B cell (primary cell): Measurements from ENCODE around the gene ELFN1. TPM values are rescaled to one million over a fixed set of nuclear protein-coding genes. Genes with fewer than 3 reads are reported as not detected.

Experiments used
- ATAC-seq: fragments of 200-7000 bp; cut with Tn5 transposase; one replicate; pipeline ENCODE4 v1.10.0; 2021; ENCODE audit warnings: low read depth, mild to moderate bottlenecking, moderate number of reproducible peaks, moderate library complexity
- CTCF ChIA-PET: fragments of 350-600 bp; sonication (Branson Sonifier 250); formaldehyde crosslinking; loops from one replicate; lab custom pipeline; 2021; ENCODE audit warnings: antibody characterized with exemption, inconsistent platforms; lab: Charles Lee
- POLR2A ChIA-PET: fragments of 350-600 bp; sonication (Branson Sonifier 250); formaldehyde crosslinking; loops from one replicate; lab custom pipeline; 2021; ENCODE audit warnings: antibody characterized with exemption; lab: Charles Lee
- DNase-seq: peaks from one replicate; pipeline ENCODE4 v3.0.0; 2013
- H2AFZ ChIP-seq: 2 replicates; pipeline ENCODE4 v1.6.1; 2012; ENCODE audit warnings: mild to moderate bottlenecking, low read depth, low read length; ENCODE audit not compliant: insufficient read depth, poor library complexity, severe bottlenecking
- H3K27ac ChIP-seq, 2 donors: 1 replicate in 1 of 2; 2 replicates in 1 of 2; pipeline ENCODE4 v1.5.1; 2012 to 2013; ENCODE audit warnings: low read length in 2 of 2, mild to moderate bottlenecking in 2 of 2, moderate library complexity in 1 of 2
- H3K27me3 ChIP-seq, 4 experiments: fragments of 200-600 bp in 1 of 4; sonication (generic) in 1 of 4; replicated peaks in 1 of 4; 1 replicate in 2 of 4; 2 replicates in 2 of 4; pipeline versions ENCODE4 v1.6.1 to v1.7.0; 2013 to 2016; ENCODE audit warnings: low read length in 3 of 4, mild to moderate bottlenecking in 2 of 4, mixed read lengths in 1 of 4, moderate library complexity in 1 of 4; ENCODE audit not compliant: insufficient read depth in 4 of 4, control insufficient read depth in 3 of 4; ENCODE audit errors: control extremely low read depth in 1 of 4
- H3K36me3 ChIP-seq, 2 experiments: replicated peaks in 1 of 2; 1 replicate in 1 of 2; 2 replicates in 1 of 2; pipeline versions ENCODE4 v1.6.1 to v1.7.1; 2013; ENCODE audit warnings: low read length in 1 of 2; ENCODE audit not compliant: insufficient read depth in 2 of 2, control insufficient read depth in 1 of 2; ENCODE audit errors: control extremely low read depth in 1 of 2, extremely low read depth in 1 of 2
- H3K4me1 ChIP-seq, 2 donors: fragments of 200-600 bp in 1 of 2; sonication (generic) in 1 of 2; 1 replicate in 1 of 2; 2 replicates in 1 of 2; pipeline versions ENCODE4 v1.5.1 to v1.6.1; 2013 to 2017; ENCODE audit warnings: low read length in 2 of 2; ENCODE audit not compliant: control insufficient read depth in 2 of 2, insufficient read depth in 2 of 2
- H3K4me2 ChIP-seq: replicated peaks from 2 replicates; pipeline ENCODE3; 2012; ENCODE audit warnings: mild to moderate bottlenecking, low read depth, low read length; ENCODE audit not compliant: poor library complexity, severe bottlenecking
- H3K4me3 ChIP-seq, 5 experiments: fragments of 200-600 bp in 1 of 5; sonication (generic) in 1 of 5; 1 replicate in 3 of 5; 2 replicates in 2 of 5; pipeline versions ENCODE4 v1.5.1 to v1.7.0; 2011 to 2016; ENCODE audit warnings: low read length in 4 of 5, mild to moderate bottlenecking in 4 of 5, low read depth in 2 of 5, control low read depth in 1 of 5, moderate library complexity in 1 of 5; ENCODE audit not compliant: insufficient read depth in 1 of 5; ENCODE audit errors: control extremely low read depth in 1 of 5, extremely low read depth in 1 of 5
- H3K79me2 ChIP-seq: fragments of 200-600 bp; sonication (generic); one replicate; pipeline ENCODE4 v1.6.0; 2016; ENCODE audit warnings: low read length; ENCODE audit not compliant: control insufficient read depth, insufficient read depth
- H3K9ac ChIP-seq: fragments of 200-600 bp; sonication (generic); 2 replicates; pipeline ENCODE4 v1.6.1; 2017; ENCODE audit warnings: mild to moderate bottlenecking, low read length, moderate library complexity
- H3K9me3 ChIP-seq, 3 donors: one replicate each; pipeline versions ENCODE4 v1.6.1 to v1.7.1; 2013; ENCODE audit warnings: low read length in 2 of 3; ENCODE audit not compliant: control insufficient read depth in 2 of 3, insufficient read depth in 1 of 3; ENCODE audit errors: control extremely low read depth in 1 of 3
- H4K20me1 ChIP-seq: 2 replicates; pipeline ENCODE4 v1.6.0; 2012; ENCODE audit warnings: mild to moderate bottlenecking, low read length; ENCODE audit not compliant: insufficient read depth, control insufficient read depth, poor library complexity, severe bottlenecking
- H3K27ac Mint-ChIP-seq: one replicate; pipeline ENCODE4 v1.8.0; 2021; ENCODE audit warnings: mixed read lengths
- H3K27me3 Mint-ChIP-seq: one replicate; pipeline ENCODE4 v1.8.0; 2021; ENCODE audit warnings: mixed read lengths
- H3K4me1 Mint-ChIP-seq: one replicate; pipeline ENCODE4 v1.8.0; 2021; ENCODE audit warnings: mixed read lengths
- H3K4me3 Mint-ChIP-seq: one replicate; pipeline ENCODE4 v1.8.0; 2021; ENCODE audit warnings: mixed read lengths
- H3K9me3 Mint-ChIP-seq: one replicate; pipeline ENCODE4 v1.8.0; 2022; ENCODE audit warnings: mixed read lengths; ENCODE audit not compliant: insufficient read depth
- CTCF ChIP-seq: fragments of 200-600 bp; IDR thresholded peaks from one replicate; pipeline ENCODE4 v1.8.0; 2022; ENCODE audit warnings: antibody characterized with exemption, mild to moderate bottlenecking
- EZH2 ChIP-seq: IDR thresholded peaks from 2 replicates; pipeline ENCODE4 v1.6.1; 2012; ENCODE audit warnings: borderline replicate concordance, low read depth, mild to moderate bottlenecking, moderate library complexity, low read length; ENCODE audit not compliant: insufficient read depth, poor library complexity, severe bottlenecking
- WGBS: methylation state at CpG from one replicate; pipeline ENCODE4 v1.1.5; 2013; ENCODE audit warnings: missing lambda C conversion rate; ENCODE audit not compliant: insufficient coverage; 5-methylcytosine and 5-hydroxymethylcytosine counted together
- intact Hi-C: fragments of 100-400 bp; cut with micrococcal nuclease; formaldehyde crosslinking; loops from one replicate; pipeline ENCODE4 v1.10.0; 2022
- polyA plus RNA-seq: library from polyadenylated mRNA; depleted of rRNA; stranded (reverse); fragments of >200 nt; gene quantifications from 2 replicates; pipeline ENCODE4 v1.2.3, GENCODE V29; 2012
- total RNA-seq, 2 donors: library from RNA; stranded (reverse); fragments of 120-200 nt in 1 of 2; gene quantifications; 1 replicate in 1 of 2; 2 replicates in 1 of 2; pipeline versions ENCODE4 v1.2.3 to v1.2.4, GENCODE V29; 2013 to 2022

The ELFN1 gene
- total and polyA plus RNA-seq, 2 donors (not counting 1 experiment from before 2014, with no cell fraction given): 0.12 TPM; not detected in 1

- no peak overlapping the region for H3K27ac ChIP-seq
- intact Hi-C loops: no loop called here
- H3K27me3 ChIP-seq: peaks cover 0 to 15% (median 0%) of the 10 kb centered on the region in 4 experiments
- 84% methylated on average over 20 of the region's 21 CpGs for WGBS
- Mint-ChIP-seq H3K9me3 (peaks cover 2% of the 10 kb centered on the region), H3K4me3 (no peak overlapping the region), H3K27me3 (peaks cover 6% of the 10 kb centered on the region), H3K4me1 (no peaks in the 10 kb centered on the region), H3K27ac (no peak overlapping the region)
- no peaks in the 10 kb centered on the region for H3K79me2 ChIP-seq
- no peak overlapping the region for H3K9ac ChIP-seq
- no peaks in the 10 kb centered on the region for H4K20me1 ChIP-seq
- DNase-seq (no peak), ATAC-seq (no peak)
- no peaks in the 10 kb centered on the region for H3K36me3 ChIP-seq
- ChIA-PET POLR2A (no interaction called here), CTCF (interaction anchor here (0.6 kb wide), 1 partner anchor 1514 kb away, joined by 3 read pairs; no protein-coding TSS in a partner anchor)
- no peak overlapping the region for H3K4me2 ChIP-seq
- H3K9me3 ChIP-seq: peaks cover 0 to 36% (median 11%) of the 10 kb centered on the region in 3 donors
- no peaks in the 10 kb centered on the region for H3K4me1 ChIP-seq
- no peak overlapping the region for H2AFZ ChIP-seq
- no peak overlapping the region for H3K4me3 ChIP-seq
- TF ChIP-seq CTCF (no peak), EZH2 (no peak)
These were observed 29.5 kb upstream of the ELFN1 start for GRCh38 chr7:1640376-1641172.

GRCh38 chr7:1641173-1641572 lies 28.9 kb upstream of the ELFN1 start:
- Histone ChIP-seq H3K4me1 (no peaks in the 10 kb centered on the region), H3K4me2 (no peak overlapping the region), H3K36me3 (no peaks in the 10 kb centered on the region), H3K79me2 (no peaks in the 10 kb centered on the region), H3K27me3 (peaks cover 0 to 15% (median 0%) of the 10 kb centered on the region in 4 experiments), H3K27ac (no peak overlapping the region), H3K9ac (no peak overlapping the region), H3K9me3 (peaks cover 0 to 30% (median 11%) of the 10 kb centered on the region in 3 donors), H3K4me3 (no peak overlapping the region), H4K20me1 (no peaks in the 10 kb centered on the region), H2AFZ (no peak overlapping the region)
- Mint-ChIP-seq H3K9me3 (peaks cover 2% of the 10 kb centered on the region), H3K4me1 (no peaks in the 10 kb centered on the region), H3K4me3 (no peak overlapping the region), H3K27me3 (peaks cover 6% of the 10 kb centered on the region), H3K27ac (no peak overlapping the region)
- ChIA-PET CTCF (interaction anchor here (0.6 kb wide), 1 partner anchor 1513 kb away, joined by 3 read pairs; no protein-coding TSS in a partner anchor), POLR2A (no interaction called here)
- WGBS: 88% methylated on average over 9 of the region's 11 CpGs
- intact Hi-C loops: no loop called here
- no peak for DNase-seq
- TF ChIP-seq EZH2 (no peak), CTCF (no peak)
- no peak for ATAC-seq
